HCT116 (cell line): ENCODE results near the gene CBL. TPM values are rescaled to one million over a fixed set of nuclear protein-coding genes. Genes with fewer than 3 reads are reported as not detected.

Source experiments
- ATAC-seq: fragments of 200-7000 bp; cut with Tn5 transposase; 2 replicates; pipeline ENCODE4 v1.9.1; 2020; ENCODE audit warnings: mild to moderate bottlenecking, moderate library complexity
- BruUV-seq: library from RNA; stranded (reverse); fragments of 400-500 nt; replicated peaks from 2 replicates; lab custom pipeline; 2021; lab: Mats Ljungman, UMichigan
- CTCF ChIA-PET: fragments of 300-600 bp; sonication (Branson Sonifier 250); formaldehyde crosslinking; loops from one replicate; lab custom pipeline; 2021; ENCODE audit warnings: antibody characterized with exemption; lab: Charles Lee
- POLR2A ChIA-PET: fragments of 300-600, 350-600 bp; sonication (Branson Sonifier 250); formaldehyde crosslinking; loops from one replicate; lab custom pipeline; 2021; ENCODE audit warnings: antibody characterized with exemption; lab: Charles Lee
- RAD21 ChIA-PET, 2 experiments: fragments of 300-600 bp; sonication (Branson Sonifier 250); formaldehyde crosslinking; loops; one replicate each; lab custom pipeline; 2023; ENCODE audit warnings: low total read pairs in 2 of 2; ENCODE audit not compliant: uncharacterized antibody in 2 of 2, unreplicated experiment in 2 of 2, low non-redundant PET in 1 of 2; lab: Charles Lee
- DNase-seq: peaks from one replicate; pipeline ENCODE4 v3.0.0-alpha.2; 2010; ENCODE audit warnings: low read depth, low spot score
- H2AFZ ChIP-seq: fragments of 200-600 bp; shearing (Covaris generic), sonication (generic); 2 replicates; pipeline ENCODE4 v1.6.1; 2017; ENCODE audit warnings: low read depth, mixed run types, mixed read lengths, antibody characterized with exemption, low read length; ENCODE audit not compliant: poor library complexity, severe bottlenecking
- H3K27ac ChIP-seq: 2 replicates; pipeline ENCODE4 v1.5.1; 2012; ENCODE audit warnings: low read depth, low read length
- H3K27me3 ChIP-seq: fragments of 200-600 bp; sonication (generic); 2 replicates; pipeline ENCODE4 v1.6.1; 2016; ENCODE audit warnings: mixed run types, low read length, mixed read lengths; ENCODE audit not compliant: insufficient read depth
- H3K36me3 ChIP-seq, 2 experiments: fragments of 200-500 bp in 1 of 2; fragments of 200-600 bp in 1 of 2; sonication (Bioruptor generic) in 1 of 2; sonication (generic) in 1 of 2; 2 replicates each; pipeline versions ENCODE4 v1.5.1 to v1.6.1; 2014 to 2016; ENCODE audit warnings: low read length in 2 of 2, inconsistent platforms in 1 of 2, mixed read lengths in 1 of 2, mixed run types in 1 of 2; ENCODE audit not compliant: insufficient read depth in 2 of 2, control insufficient read depth in 1 of 2
- H3K4me1 ChIP-seq, 2 experiments: fragments of 200-600 bp in 1 of 2; sonication (generic) in 1 of 2; 2 replicates each; pipeline versions ENCODE4 v1.5.1 to v1.6.1; 2012 to 2017; ENCODE audit warnings: low read length in 2 of 2, inconsistent platforms in 1 of 2, mild to moderate bottlenecking in 1 of 2, mixed read lengths in 1 of 2, mixed run types in 1 of 2, moderate library complexity in 1 of 2; ENCODE audit not compliant: insufficient read depth in 2 of 2, control insufficient read depth in 1 of 2
- H3K4me2 ChIP-seq: fragments of 200-600 bp; sonication (generic); 2 replicates; pipeline ENCODE4 v1.6.1; 2017; ENCODE audit warnings: mixed run types, low read length, mixed read lengths
- H3K4me3 ChIP-seq, 2 experiments: fragments of 200-600 bp in 1 of 2; sonication (generic) in 1 of 2; replicated peaks in 1 of 2; 2 replicates each; pipeline ENCODE4 v1.5.1; 2011 to 2016; ENCODE audit warnings: low read length in 2 of 2, control low read depth in 1 of 2, low read depth in 1 of 2, mild to moderate bottlenecking in 1 of 2, mixed read lengths in 1 of 2, mixed run types in 1 of 2
- H3K79me2 ChIP-seq: fragments of 200-600 bp; sonication (generic); 2 replicates; pipeline ENCODE4 v1.6.1; 2017; ENCODE audit warnings: mild to moderate bottlenecking, mixed run types, low read length, moderate library complexity, mixed read lengths; ENCODE audit not compliant: insufficient read depth
- H3K9ac ChIP-seq: fragments of 200-600 bp; sonication (generic); 2 replicates; pipeline ENCODE4 v1.6.1; 2016; ENCODE audit warnings: low read length, mixed read lengths
- H3K9me2 ChIP-seq: fragments of 200-600 bp; sonication (generic), shearing (Covaris generic); 2 replicates; pipeline ENCODE4 v1.6.1; 2017; ENCODE audit warnings: mixed run types, mild to moderate bottlenecking, moderate library complexity; ENCODE audit not compliant: insufficient read depth
- H3K9me3 ChIP-seq, 2 experiments: fragments of 200-500 bp in 1 of 2; fragments of 200-600 bp in 1 of 2; sonication (Bioruptor generic) in 1 of 2; sonication (generic) in 1 of 2; 2 replicates each; pipeline ENCODE4 v1.6.1; 2014 to 2017; ENCODE audit warnings: low read length in 2 of 2, mixed read lengths in 2 of 2, inconsistent platforms in 1 of 2, low read depth in 1 of 2, mild to moderate bottlenecking in 1 of 2, mixed run types in 1 of 2, moderate library complexity in 1 of 2; ENCODE audit not compliant: control insufficient read depth in 1 of 2, insufficient read depth in 1 of 2
- H4K20me1 ChIP-seq: fragments of 200-600 bp; sonication (generic), shearing (Covaris generic); 2 replicates; pipeline ENCODE4 v1.6.1; 2017; ENCODE audit warnings: mixed run types, mild to moderate bottlenecking, moderate library complexity; ENCODE audit not compliant: insufficient read depth
- CBX3 ChIP-seq: IDR thresholded peaks from 2 replicates; pipeline ENCODE4 v1.6.1; 2012; ENCODE audit warnings: low read depth
- CEBPB ChIP-seq: IDR thresholded peaks from 2 replicates; pipeline ENCODE4 v1.6.1; 2012; ENCODE audit warnings: low read depth
- EZH2 ChIP-seq: fragments of 200-600 bp; sonication (generic); IDR thresholded peaks from 2 replicates; pipeline ENCODE4 v1.6.1; 2017; ENCODE audit warnings: antibody characterized with exemption, mixed run types
- JUND ChIP-seq: IDR thresholded peaks from 2 replicates; pipeline ENCODE4 v1.6.1; 2012
- REST ChIP-seq: IDR thresholded peaks from 2 replicates; pipeline ENCODE4 v1.6.1; 2012; ENCODE audit warnings: low read depth
- SIN3A ChIP-seq: IDR thresholded peaks from 2 replicates; pipeline ENCODE4 v1.6.1; 2012; ENCODE audit warnings: low read depth
- YY1 ChIP-seq: IDR thresholded peaks from 2 replicates; pipeline ENCODE4 v1.6.1; 2011; ENCODE audit warnings: low read length, low read depth, moderate library complexity, mild to moderate bottlenecking; ENCODE audit not compliant: insufficient replicate concordance; ENCODE audit errors: extremely low read depth
- intact Hi-C: fragments of 100-400 bp; cut with micrococcal nuclease; formaldehyde crosslinking; loops from 2 replicates; pipeline ENCODE4 v1.10.0; 2022
- total RNA-seq: library from RNA; stranded (reverse); gene quantifications from one replicate; pipeline ENCODE4 v1.2.1, GENCODE V29; 2021; ENCODE audit not compliant: unreplicated experiment
- TF ChIP-seq, protein P1 (sequence below): IDR thresholded peaks from 2 replicates; pipeline ENCODE4 v1.6.1; 2012

CBL gene
- total RNA-seq, 1 experiment from 2014 or later: 31.1 TPM

DNA sequence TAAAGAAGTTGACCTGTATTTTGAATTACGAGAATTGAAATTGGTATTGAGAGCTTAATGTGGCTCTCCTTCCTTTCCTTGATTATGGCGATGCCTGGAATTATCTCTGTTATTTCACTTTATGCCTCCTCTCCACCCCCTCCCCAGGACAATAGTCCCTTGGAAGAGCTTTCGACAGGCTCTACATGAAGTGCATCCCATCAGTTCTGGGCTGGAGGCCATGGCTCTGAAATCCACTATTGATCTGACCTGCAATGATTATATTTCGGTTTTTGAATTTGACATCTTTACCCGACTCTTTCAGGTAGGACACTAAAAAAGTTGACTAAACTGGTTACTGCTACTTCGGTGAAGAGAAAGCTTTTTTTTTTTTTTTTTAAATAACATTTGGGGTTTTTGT is 67.6 kb downstream of the CBL start:
- peaks cover 14 to 17% of the 10 kb centered on the region in 2 experiments; a peak in 3 of 4 replicates for H3K36me3 ChIP-seq
- RAD21 ChIA-PET: no interaction called here
- CTCF ChIA-PET: interaction anchor here (0.9 to 1.0 kb wide), 2 partner anchors 10 kb away, joined by 3 read pairs; no protein-coding TSS in a partner anchor

More for the DNA sequence above, 67.6 kb downstream of the CBL start:
- no peak overlapping the region for H3K9ac ChIP-seq
- DNase-seq: no peak
- no peak for ATAC-seq
- no peak overlapping the region for H3K27ac ChIP-seq
- H3K9me3 ChIP-seq: no peaks in the 10 kb centered on the region
- H3K9me2 ChIP-seq: no peaks in the 10 kb centered on the region
- BruUV-seq: no TSS peak
- no peaks in the 10 kb centered on the region for H4K20me1 ChIP-seq
- no peak for TF ChIP-seq CBX3
- no peak for TF ChIP-seq CEBPB
- TF ChIP-seq SIN3A: no peak
- TF ChIP-seq YY1: no peak
- TF ChIP-seq EZH2: no peak
- no peak for TF ChIP-seq JUND
- TF ChIP-seq, protein P1, sequence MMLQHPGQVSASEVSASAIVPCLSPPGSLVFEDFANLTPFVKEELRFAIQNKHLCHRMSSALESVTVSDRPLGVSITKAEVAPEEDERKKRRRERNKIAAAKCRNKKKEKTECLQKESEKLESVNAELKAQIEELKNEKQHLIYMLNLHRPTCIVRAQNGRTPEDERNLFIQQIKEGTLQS: no peak
- TF ChIP-seq REST: no peak
- no peaks in the 10 kb centered on the region for H3K4me1 ChIP-seq
- POLR2A ChIA-PET: no interaction called here
- H2AFZ ChIP-seq: no peak overlapping the region
- H3K4me2 ChIP-seq: no peak overlapping the region
- intact Hi-C loops: no loop called here
- H3K27me3 ChIP-seq: no peaks in the 10 kb centered on the region
- 0 out of 2 replicates have a peak, but pooled peaks cover 3% of the 10 kb centered on the region for H3K79me2 ChIP-seq
- no peak overlapping the region for H3K4me3 ChIP-seq
